Stimulated activated CD4-positive, alpha-beta T cell treated with anti-CD3 and anti-CD28 coated beads, Interleukin-1b, Interleukin-23, amount 100 ng/mL, for 1 hour (primary cell): ENCODE results near the gene SLC34A1.

Experiments
- DNase-seq, 2 donors: peaks; one replicate each; pipeline ENCODE4 v3.0.0-alpha.2; 2020; ENCODE audit warnings: low read depth in 2 of 2

SLC34A1 gene

DNA sequence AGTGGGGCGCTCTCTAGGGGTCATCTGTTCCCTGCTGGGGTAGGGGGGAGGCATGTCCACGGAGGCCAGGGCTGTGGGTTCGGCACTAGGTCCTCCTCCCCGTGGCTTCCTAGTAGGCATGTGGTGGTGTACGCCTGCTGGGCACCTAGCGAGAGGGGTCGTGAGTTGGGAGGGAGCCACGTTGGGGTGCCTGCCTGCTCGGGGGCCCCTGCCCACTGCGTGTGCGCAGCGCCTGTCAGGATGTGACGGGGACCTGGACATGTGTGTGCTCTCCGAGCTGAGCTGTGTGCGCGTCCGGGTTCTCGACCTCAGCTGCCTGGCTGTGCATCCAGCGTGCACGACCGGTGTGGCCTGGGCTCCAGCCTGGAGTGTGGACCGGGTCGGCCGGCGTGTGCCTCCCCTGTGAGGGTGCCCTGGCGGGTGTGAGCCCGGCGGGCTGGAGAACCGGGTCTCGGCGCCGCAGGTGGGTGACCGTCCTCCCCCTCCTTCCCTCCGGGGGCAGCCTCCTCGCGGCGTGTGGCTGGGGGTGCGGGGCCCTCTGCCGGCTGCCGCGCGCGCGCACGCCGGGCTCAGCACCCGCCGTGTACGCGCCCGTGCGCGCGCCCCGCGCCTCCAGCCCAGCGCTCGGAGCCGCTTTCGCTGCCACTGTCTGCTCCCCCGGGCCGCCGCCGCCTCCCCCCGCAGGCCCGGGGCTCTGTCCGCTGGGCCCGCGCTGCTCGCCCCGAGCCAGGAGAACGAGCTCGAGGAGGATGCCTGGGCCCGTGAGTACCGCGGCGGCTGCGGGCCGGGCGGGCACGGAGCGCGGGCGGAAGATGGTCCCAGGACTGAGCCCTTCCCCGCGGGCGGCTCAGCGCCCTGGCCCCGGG lies 62.2 kb downstream of the SLC34A1 start, which contains the start of gene PRR7:
PRR7 (plus strand) TSS at position 615 of the 866 bp plus-strand sequence. CDS start 8,254 bp downstream, outside the sequence.
- no peak for DNase-seq

DNA sequence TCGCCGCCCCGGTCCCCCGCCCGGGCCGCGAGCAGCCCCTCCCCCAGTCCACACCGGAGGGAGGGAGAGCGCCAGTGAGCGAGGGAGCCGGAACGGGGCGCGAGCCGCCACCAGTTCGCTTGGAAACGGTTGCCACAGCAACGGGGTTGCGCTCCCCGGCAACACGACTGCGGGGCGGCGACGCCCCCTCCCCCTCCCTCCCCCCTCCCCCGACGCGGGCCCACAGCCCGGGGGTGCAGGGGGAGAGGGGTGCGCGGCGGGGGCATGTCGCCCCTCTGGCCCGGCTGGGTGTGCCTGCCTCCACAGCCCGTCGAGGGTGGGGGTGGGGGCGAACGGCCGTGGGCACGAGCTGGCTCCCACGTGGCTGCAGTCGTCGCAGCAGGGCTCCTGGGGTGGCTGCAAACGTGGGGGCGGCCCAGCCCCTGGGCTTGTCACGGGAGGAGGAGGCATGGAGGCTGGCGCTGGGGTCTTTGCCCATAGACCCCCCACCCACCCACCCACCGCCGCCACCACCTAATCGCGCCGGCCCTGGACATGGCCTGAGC lies 62.9 kb downstream of the SLC34A1 start:
- no peak for DNase-seq

DNA sequence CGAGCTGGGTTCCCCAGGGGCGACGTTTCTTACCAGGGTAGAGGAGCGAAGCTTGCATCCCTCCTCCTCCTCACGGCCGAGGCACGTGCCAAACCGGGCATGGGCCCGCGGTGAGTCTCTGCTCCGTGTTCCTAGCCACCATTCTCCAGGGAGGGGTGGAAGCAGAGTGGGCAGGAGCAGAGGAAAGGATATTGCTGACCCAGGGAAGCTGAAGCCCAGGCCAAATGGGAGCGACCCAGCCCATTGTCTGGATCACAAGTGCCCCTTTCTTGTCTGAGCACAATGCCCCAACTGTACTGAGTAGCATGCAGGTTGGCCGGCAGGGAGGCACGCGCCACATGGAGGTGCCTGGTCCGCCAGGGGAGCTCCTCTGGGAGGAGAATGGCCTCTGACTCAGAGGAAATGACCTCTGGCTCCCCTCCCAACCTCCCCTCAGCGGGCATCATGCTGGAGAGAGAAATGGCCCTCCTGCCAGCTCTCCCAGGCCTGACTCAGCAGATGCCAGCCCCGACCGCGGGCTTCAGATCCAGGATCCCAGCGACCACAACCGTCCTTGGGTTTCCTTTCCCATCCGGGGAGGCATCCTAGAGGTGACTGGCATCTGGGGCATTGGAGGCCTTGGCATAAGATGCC lies 63.5 kb downstream of the SLC34A1 start:
- no peak for DNase-seq
